Peyer's patch (tissue), 4 donors: Measurements from ENCODE around the gene L3MBTL4.

ENCODE experiments used
- POLR2A ChIP-seq, 2 donors: fragments of 450-650 bp; IDR thresholded peaks; one replicate each; pipeline ENCODE4 v1.5.1; 2017; ENCODE audit warnings: antibody characterized with exemption in 2 of 2, mild to moderate bottlenecking in 2 of 2, moderate library complexity in 2 of 2
- TF ChIP-seq, protein P1 (sequence below), 6 experiments: fragments of 450-650 bp in 4 of 6; fragments of 200-600 bp in 2 of 6; sonication (generic) in 1 of 6; IDR thresholded peaks; one replicate each; pipeline ENCODE4 v1.5.1; 2017 to 2019; ENCODE audit warnings: antibody characterized with exemption in 6 of 6, mild to moderate bottlenecking in 3 of 6, moderate library complexity in 1 of 6

DNA sequence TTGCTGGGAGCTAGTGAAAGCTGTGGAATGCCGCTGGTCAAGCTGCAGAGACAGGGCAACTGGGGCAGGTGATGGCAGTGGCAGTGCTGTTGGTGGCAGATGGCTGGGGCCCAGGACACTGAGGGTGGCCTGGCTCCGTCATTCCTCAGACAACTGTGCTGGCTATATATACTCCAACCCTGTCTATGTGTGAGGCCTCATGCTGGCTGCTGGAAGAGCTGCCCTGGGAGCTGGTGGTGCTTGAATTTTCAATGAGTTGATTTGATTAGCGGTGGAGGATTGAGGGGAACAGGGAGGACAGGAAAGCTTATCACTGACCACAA lies 452.9 kb downstream of the L3MBTL4 start:
- TF ChIP-seq, protein P1, sequence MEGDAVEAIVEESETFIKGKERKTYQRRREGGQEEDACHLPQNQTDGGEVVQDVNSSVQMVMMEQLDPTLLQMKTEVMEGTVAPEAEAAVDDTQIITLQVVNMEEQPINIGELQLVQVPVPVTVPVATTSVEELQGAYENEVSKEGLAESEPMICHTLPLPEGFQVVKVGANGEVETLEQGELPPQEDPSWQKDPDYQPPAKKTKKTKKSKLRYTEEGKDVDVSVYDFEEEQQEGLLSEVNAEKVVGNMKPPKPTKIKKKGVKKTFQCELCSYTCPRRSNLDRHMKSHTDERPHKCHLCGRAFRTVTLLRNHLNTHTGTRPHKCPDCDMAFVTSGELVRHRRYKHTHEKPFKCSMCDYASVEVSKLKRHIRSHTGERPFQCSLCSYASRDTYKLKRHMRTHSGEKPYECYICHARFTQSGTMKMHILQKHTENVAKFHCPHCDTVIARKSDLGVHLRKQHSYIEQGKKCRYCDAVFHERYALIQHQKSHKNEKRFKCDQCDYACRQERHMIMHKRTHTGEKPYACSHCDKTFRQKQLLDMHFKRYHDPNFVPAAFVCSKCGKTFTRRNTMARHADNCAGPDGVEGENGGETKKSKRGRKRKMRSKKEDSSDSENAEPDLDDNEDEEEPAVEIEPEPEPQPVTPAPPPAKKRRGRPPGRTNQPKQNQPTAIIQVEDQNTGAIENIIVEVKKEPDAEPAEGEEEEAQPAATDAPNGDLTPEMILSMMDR (IDR thresholded peaks at IDR 0.05): no peak
- no peak for TF ChIP-seq POLR2A (IDR thresholded peaks at IDR 0.05)
